Endothelial cell of hepatic sinusoid (primary cell): ENCODE results near the gene TCN2.

ENCODE experiments used
- in situ Hi-C: cut with HindIII; loops from 2 replicates; pipeline ENCODE4 v1.10.0; 2017; ENCODE audit warnings: low sequenced_read_pairs

Gene TCN2

GRCh38 chr22:30606455-30607299 is at the start of gene TCN2:
TSS of gene TCN2 (plus strand) at chr22:30607174. CDS start at chr22:30607332, 158 bp downstream.
- in situ Hi-C loops: no loop called here

- in situ Hi-C loops: no loop called here
Observed at GRCh38 chr22:30557243-30557642, 49.7 kb upstream of the TCN2 start.

GRCh38 chr22:30559889-30560288 is 47.1 kb upstream of the TCN2 start:
- in situ Hi-C loops: loop anchor here (10.0 kb wide), 1 partner anchor 45 kb away; no protein-coding TSS in a partner anchor

- in situ Hi-C loops: loop anchor here (10.0 kb wide), 1 partner anchor 46 kb away; no protein-coding TSS in a partner anchor
Observed at GRCh38 chr22:30560643-30561202, 46.3 kb upstream of the TCN2 start.

- in situ Hi-C loops: loop anchor here (10.0 kb wide), 1 partner anchor 47 kb away; no protein-coding TSS in a partner anchor
Observed at GRCh38 chr22:30561402-30562189, 45.4 kb upstream of the TCN2 start.

GRCh38 chr22:30562366-30562765 is 44.6 kb upstream of the TCN2 start:
- in situ Hi-C loops: loop anchor here (10.0 kb wide), 1 partner anchor 48 kb away; no protein-coding TSS in a partner anchor

- in situ Hi-C loops: loop anchor here (10.0 kb wide), 1 partner anchor 49 kb away; no protein-coding TSS in a partner anchor
Observed at GRCh38 chr22:30564045-30564760, 42.8 kb upstream of the TCN2 start.

GRCh38 chr22:30564761-30565119 is 42.2 kb upstream of the TCN2 start:
- in situ Hi-C loops: loop anchor here (10.0 kb wide), 1 partner anchor 50 kb away; no protein-coding TSS in a partner anchor

- in situ Hi-C loops: loop anchor here (10.0 kb wide), 1 partner anchor 51 kb away; no protein-coding TSS in a partner anchor
Observed at GRCh38 chr22:30565341-30565740, 41.6 kb upstream of the TCN2 start.

GRCh38 chr22:30566125-30566524 is 40.8 kb upstream of the TCN2 start:
- in situ Hi-C loops: loop anchor here (10.0 kb wide), 1 partner anchor 51 kb away; no protein-coding TSS in a partner anchor

GRCh38 chr22:30567277-30567676 is 39.7 kb upstream of the TCN2 start:
- in situ Hi-C loops: loop anchor here (10.0 kb wide), 1 partner anchor 52 kb away; no protein-coding TSS in a partner anchor

- in situ Hi-C loops: loop anchor here (10.0 kb wide), 1 partner anchor 53 kb away; no protein-coding TSS in a partner anchor
Observed at GRCh38 chr22:30568137-30568805, 38.7 kb upstream of the TCN2 start.

- in situ Hi-C loops: loop anchor here (10.0 kb wide), 1 partner anchor 55 kb away; no protein-coding TSS in a partner anchor
Observed at GRCh38 chr22:30569674-30570202, 37.2 kb upstream of the TCN2 start.

GRCh38 chr22:30572210-30572609 is 34.8 kb upstream of the TCN2 start:
- in situ Hi-C loops: no loop called here

- in situ Hi-C loops: no loop called here
Observed at GRCh38 chr22:30572840-30573593, 34.0 kb upstream of the TCN2 start.

- in situ Hi-C loops: no loop called here
Observed at GRCh38 chr22:30573594-30574094, 33.3 kb upstream of the TCN2 start.

- in situ Hi-C loops: no loop called here
Observed at GRCh38 chr22:30574095-30574981, 32.6 kb upstream of the TCN2 start, which contains the start of gene GAL3ST1. TSS of gene GAL3ST1 (minus strand) at chr22:30574665. CDS start at chr22:30557392, 17,273 bp downstream.
